ENCODE measurements around the gene AK1.

Gene AK1

GRCh38 chr9:127835991-127836516, 41.4 kb downstream of the AK1 start:
- no peak for TF ChIP-seq CTCF (IDR thresholded peaks at IDR 0.05; ENCODE audit: control insufficient read depth, extremely low read depth, insufficient read depth)
- DNase-seq (ENCODE audit: low read depth) = no peak

GRCh38 chr9:127833555-127833954, 43.9 kb downstream of the AK1 start:
- DNase-seq (ENCODE audit: low read depth) = no peak
- no peak for TF ChIP-seq CTCF (IDR thresholded peaks at IDR 0.05; ENCODE audit: control insufficient read depth, extremely low read depth, insufficient read depth)
- H3K4me3 ChIP-seq (ENCODE audit: low read depth, low read length) = no peak overlapping the region

More at GRCh38 chr9:127835991-127836516, 41.4 kb downstream of the AK1 start:
- H3K4me3 ChIP-seq (ENCODE audit: low read depth, low read length) = no peak overlapping the region

- no peak overlapping the region for H3K4me3 ChIP-seq (ENCODE audit: low read depth, low read length)
- DNase-seq (ENCODE audit: low read depth) = no peak
- no peak for TF ChIP-seq CTCF (IDR thresholded peaks at IDR 0.05; ENCODE audit: control insufficient read depth, extremely low read depth, insufficient read depth)
These were observed 45.2 kb downstream of the AK1 start for GRCh38 chr9:127832248-127832647.

GRCh38 chr9:127829205-127829906, 48.1 kb downstream of the AK1 start:
- TF ChIP-seq CTCF (IDR thresholded peaks at IDR 0.05; ENCODE audit: control insufficient read depth, extremely low read depth, insufficient read depth) = no peak
- no peak for DNase-seq (ENCODE audit: low read depth)
- H3K4me3 ChIP-seq (ENCODE audit: low read depth, low read length) = no peak overlapping the region

- H3K4me3 ChIP-seq (ENCODE audit: low read depth, low read length) = no peak overlapping the region
- no peak for DNase-seq (ENCODE audit: low read depth)
- TF ChIP-seq CTCF (IDR thresholded peaks at IDR 0.05; ENCODE audit: control insufficient read depth, extremely low read depth, insufficient read depth) = no peak
These were observed 49.0 kb downstream of the AK1 start for GRCh38 chr9:127828262-127829031.

GRCh38 chr9:127826253-127826913, 51.1 kb downstream of the AK1 start:
- no peak for TF ChIP-seq CTCF (IDR thresholded peaks at IDR 0.05; ENCODE audit: control insufficient read depth, extremely low read depth, insufficient read depth)
- no peak overlapping the region for H3K4me3 ChIP-seq (ENCODE audit: low read depth, low read length)
- no peak for DNase-seq (ENCODE audit: low read depth)
